Prostate gland (tissue), 2 donors: ENCODE data around the gene ZNF367. TPM values are rescaled to one million over a fixed set of nuclear protein-coding genes. Genes with fewer than 3 reads are reported as not detected.

Experiments
- DNase-seq: peaks from one replicate; pipeline ENCODE4 v3.0.0-alpha.2; 2019; ENCODE audit warnings: low spot score
- H3K27ac ChIP-seq, 2 donors: fragments of 200-600 bp; sonication (generic); 2 replicates each; pipeline ENCODE4 v1.5.1; 2017 to 2019
- H3K27me3 ChIP-seq: fragments of 200-600 bp; sonication (generic); replicated peaks from 2 replicates; pipeline ENCODE4 v1.5.1; 2019; ENCODE audit not compliant: insufficient read depth
- H3K36me3 ChIP-seq, 2 donors: fragments of 200-600 bp; sonication (generic); 1 replicate in 1 of 2; 2 replicates in 1 of 2; pipeline versions ENCODE4 v1.5.1 to v1.8.1; 2017 to 2019
- H3K4me1 ChIP-seq: fragments of 200-600 bp; sonication (generic); replicated peaks from 2 replicates; pipeline ENCODE4 v1.5.1; 2019
- H3K4me3 ChIP-seq, 2 donors: fragments of 200-600 bp; sonication (generic); 2 replicates each; pipeline ENCODE4 v1.5.1; 2017 to 2019
- H3K9me3 ChIP-seq: fragments of 200-600 bp; sonication (generic); 2 replicates; pipeline ENCODE4 v1.5.1; 2017
- CTCF ChIP-seq, 4 experiments: fragments of 200-600 bp in 2 of 4; fragments of 450-650 bp in 2 of 4; sonication (generic) in 2 of 4; IDR thresholded peaks; 1 replicate in 3 of 4; 2 replicates in 1 of 4; pipeline ENCODE4 v1.5.1; 2016 to 2019; ENCODE audit warnings: antibody characterized with exemption in 4 of 4, mild to moderate bottlenecking in 2 of 4, moderate library complexity in 2 of 4
- POLR2A ChIP-seq: fragments of 450-650 bp; IDR thresholded peaks from one replicate; pipeline ENCODE4 v1.6.1; 2016; ENCODE audit warnings: antibody characterized with exemption, mild to moderate bottlenecking
- POLR2AphosphoS5 ChIP-seq: sonication (generic); formaldehyde crosslinking; IDR thresholded peaks from one replicate; pipeline ENCODE4 v1.6.1; 2017; ENCODE audit warnings: antibody characterized with exemption
- WGBS: methylation state at CpG from one replicate; pipeline ENCODE4 v1.1.5; 2018; 5-methylcytosine and 5-hydroxymethylcytosine counted together
- intact Hi-C: fragments of 100-400 bp; cut with DNase I; formaldehyde crosslinking; loops from one replicate; pipeline ENCODE4 v1.14.2; 2022
- total RNA-seq, 2 donors: library from RNA; depleted of rRNA; stranded (reverse); fragments of >200 nt; gene quantifications; one replicate each; pipeline ENCODE4 v1.1.0, GENCODE V29; 2016

Gene ZNF367
- total RNA-seq, 2 donors from 2014 or later = 2.9 to 5.5 TPM

- H3K4me3 ChIP-seq = no peak overlapping the region
- H3K27me3 ChIP-seq = no peaks in the 10 kb centered on the region
- no peaks in the 10 kb centered on the region for H3K4me1 ChIP-seq
- no peaks in the 10 kb centered on the region for H3K36me3 ChIP-seq
- TF ChIP-seq CTCF (IDR thresholded peaks at IDR 0.05) (no peak), POLR2A (no peak), POLR2AphosphoS5 (no peak)
- WGBS = 98% methylated on average over 7 of the region's 7 CpGs
- H3K9me3 ChIP-seq = no peaks in the 10 kb centered on the region
- H3K27ac ChIP-seq = no peak overlapping the region
- DNase-seq = no peak
- intact Hi-C loops = no loop called here
Measured at GRCh38 chr9:96437454-96437853, 19.3 kb upstream of the ZNF367 start.

DNA sequence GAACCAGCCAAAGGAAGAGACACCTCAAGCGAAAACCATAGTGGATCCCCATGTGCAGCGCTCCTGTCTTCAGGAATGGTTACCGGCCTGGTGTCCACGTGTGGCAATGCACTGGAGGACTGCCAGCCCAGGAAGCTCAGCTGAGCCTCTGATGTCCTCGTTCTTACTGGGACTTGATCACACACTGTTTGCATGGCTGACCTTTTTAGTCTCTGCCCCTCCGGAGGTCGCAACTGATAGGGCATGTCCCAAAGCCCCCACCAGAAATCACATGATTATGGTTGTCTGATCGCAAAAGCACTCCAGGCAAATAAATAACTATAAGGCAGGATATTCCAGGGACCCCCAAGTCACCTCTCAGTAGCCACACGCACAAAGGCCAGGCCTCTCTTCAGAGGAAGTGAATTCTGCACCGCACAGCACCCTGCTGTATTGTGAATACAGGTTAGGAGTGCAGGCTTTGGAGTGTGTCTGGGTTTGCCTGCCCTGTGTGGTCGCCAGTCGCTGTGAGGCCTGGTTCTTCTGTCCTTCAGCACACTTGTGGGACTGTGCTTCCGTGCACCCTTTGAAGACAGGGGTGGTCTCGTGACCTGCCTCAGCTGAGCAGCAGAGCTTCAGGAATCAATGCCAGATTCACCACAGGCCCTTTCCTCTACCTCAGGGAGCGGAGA is 18.4 kb upstream of the ZNF367 start:
- no peak overlapping the region for H3K27ac ChIP-seq
- no peaks in the 10 kb centered on the region for H3K27me3 ChIP-seq
- H3K4me3 ChIP-seq = no peak overlapping the region
- DNase-seq = no peak
- 88% methylated on average over 15 of the region's 15 CpGs for WGBS
- no peak for TF ChIP-seq POLR2A
- no peak for TF ChIP-seq POLR2AphosphoS5
- TF ChIP-seq CTCF (IDR thresholded peaks at IDR 0.05) = no peak
- intact Hi-C loops = no loop called here
- H3K4me1 ChIP-seq = no peaks in the 10 kb centered on the region
- no peaks in the 10 kb centered on the region for H3K36me3 ChIP-seq
- no peaks in the 10 kb centered on the region for H3K9me3 ChIP-seq

GRCh38 chr9:96436063-96436455 is 17.9 kb upstream of the ZNF367 start:
- intact Hi-C loops = no loop called here
- no peak overlapping the region for H3K27ac ChIP-seq
- TF ChIP-seq CTCF (IDR thresholded peaks at IDR 0.05) = no peak
- no peak for TF ChIP-seq POLR2A
- no peak for TF ChIP-seq POLR2AphosphoS5
- no peak for DNase-seq
- 95% methylated on average over 2 of the region's 2 CpGs for WGBS
- H3K36me3 ChIP-seq = no peaks in the 10 kb centered on the region
- no peak overlapping the region for H3K4me3 ChIP-seq
- no peaks in the 10 kb centered on the region for H3K4me1 ChIP-seq
- H3K27me3 ChIP-seq = no peaks in the 10 kb centered on the region
- H3K9me3 ChIP-seq = no peaks in the 10 kb centered on the region

DNA sequence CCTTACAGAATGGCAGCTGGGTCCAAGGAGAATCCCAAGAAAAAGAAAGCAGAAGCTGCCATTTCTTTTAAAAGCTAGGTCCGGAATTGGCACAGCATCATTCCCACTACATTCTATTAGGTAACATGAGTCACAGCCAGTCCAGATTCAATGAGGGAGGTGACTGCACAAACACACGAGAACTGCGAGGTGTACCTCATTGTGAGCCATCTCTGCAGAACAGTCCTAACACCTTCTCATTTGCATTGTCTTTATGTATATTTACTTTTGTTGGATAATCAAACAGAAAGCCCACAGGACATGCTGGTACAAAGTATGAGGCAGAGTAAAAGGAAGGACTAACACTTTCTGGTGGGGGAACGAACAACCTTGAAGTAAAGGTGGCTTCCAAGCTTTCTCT is 17.2 kb upstream of the ZNF367 start:
- Histone ChIP-seq H3K27ac (no peak overlapping the region), H3K27me3 (no peaks in the 10 kb centered on the region), H3K9me3 (no peaks in the 10 kb centered on the region), H3K4me3 (no peak overlapping the region), H3K4me1 (no peaks in the 10 kb centered on the region), H3K36me3 (no peaks in the 10 kb centered on the region)
- TF ChIP-seq POLR2AphosphoS5 (no peak), POLR2A (no peak), CTCF (IDR thresholded peaks at IDR 0.05) (no peak)
- DNase-seq = no peak
- intact Hi-C loops = no loop called here
- WGBS = 49% methylated on average over 4 of the region's 4 CpGs

DNA sequence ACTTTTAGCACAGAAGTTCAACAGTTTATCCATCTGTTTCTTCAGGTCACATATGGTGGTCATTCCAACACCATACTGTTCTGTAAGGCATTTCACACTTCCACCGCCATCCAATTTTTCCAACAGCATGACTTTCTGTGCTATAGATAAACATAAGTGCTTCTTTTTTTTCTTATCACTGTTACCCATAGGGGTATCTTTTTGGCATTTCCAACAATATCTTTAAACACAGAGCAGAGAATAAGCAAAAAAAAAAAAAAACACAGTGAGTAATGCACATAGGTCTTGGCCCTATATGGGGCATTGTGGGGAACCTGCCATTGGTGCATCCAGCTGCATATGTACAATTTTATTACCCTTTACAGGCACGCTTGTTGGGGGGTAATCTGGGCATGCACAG is 12.2 kb upstream of the ZNF367 start:
- H3K27ac ChIP-seq = no peak overlapping the region
- H3K27me3 ChIP-seq = no peaks in the 10 kb centered on the region
- no peak for DNase-seq
- no peak for TF ChIP-seq POLR2AphosphoS5
- TF ChIP-seq CTCF (IDR thresholded peaks at IDR 0.05) = no peak
- no peak for TF ChIP-seq POLR2A
- H3K4me1 ChIP-seq = no peaks in the 10 kb centered on the region
- WGBS = 89% methylated on average over 2 of the region's 2 CpGs
- H3K4me3 ChIP-seq = no peak overlapping the region
- intact Hi-C loops = no loop called here
- no peaks in the 10 kb centered on the region for H3K9me3 ChIP-seq
- no peaks in the 10 kb centered on the region for H3K36me3 ChIP-seq
